ENCODE results near the gene PPM1G. TPM values are rescaled to one million over a fixed set of nuclear protein-coding genes. Genes with fewer than 3 reads are reported as not detected.

The PPM1G gene
- total RNA-seq, 3 donors from 2014 or later (not counting 1 experiment from before 2014, with no cell fraction given) = 63.9 to 73.8 (median 69.5) TPM

DNA sequence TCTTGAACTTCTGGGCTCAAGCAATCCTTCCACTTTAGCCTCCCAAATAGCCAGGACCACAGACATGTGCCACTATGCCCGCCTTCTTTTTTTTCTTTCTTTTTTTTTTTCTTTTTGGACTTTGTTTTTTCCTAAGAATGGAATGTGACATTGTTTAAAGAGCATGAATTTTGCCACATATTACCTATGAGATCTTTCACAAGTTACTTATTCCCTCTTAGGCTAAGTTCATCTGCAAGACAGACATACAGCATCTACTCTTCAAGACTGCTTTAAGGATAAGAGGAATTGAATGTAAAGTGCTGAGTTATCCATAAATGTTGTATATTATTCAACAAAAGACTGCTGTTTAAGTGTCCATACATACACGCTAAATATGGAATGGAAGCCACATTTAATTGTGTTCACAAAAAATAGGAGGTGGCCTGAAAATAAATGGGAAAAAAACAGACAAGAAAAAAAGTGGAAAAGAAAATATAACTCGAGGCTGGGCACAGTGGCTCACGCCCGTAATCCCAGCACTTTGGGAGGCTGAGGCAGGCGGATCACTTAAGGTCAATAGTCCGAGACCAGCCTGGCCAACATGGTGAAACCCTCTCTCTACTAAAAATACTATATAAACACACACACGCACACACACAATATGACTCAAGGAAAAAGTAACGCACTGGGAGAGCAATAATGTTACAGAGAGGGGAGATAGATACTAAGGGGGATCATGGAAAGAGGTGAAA, 3.2 kb upstream of the PPM1G start:
- Histone ChIP-seq H3K27ac (ENCODE audit: low read length) (no peak overlapping the region), H3K4me3 (ENCODE audit: low read length) (no peak overlapping the region), H3K4me1 (ENCODE audit: control insufficient read depth, insufficient read depth, low read length) (peaks cover 22% of the 10 kb centered on the region), H3K9me3 (ENCODE audit: control insufficient read depth, insufficient read depth, low read length) (no peaks in the 10 kb centered on the region), H3K36me3 (ENCODE audit: control insufficient read depth, insufficient read depth, low read length) (no peaks in the 10 kb centered on the region), H3K27me3 (ENCODE audit: control insufficient read depth, insufficient read depth, low read length) (no peaks in the 10 kb centered on the region)
- intact Hi-C loops (cut with micrococcal nuclease) = no loop called here
- no peak overlapping the region for H3K27ac Mint-ChIP-seq
- peaks cover 10 to 13% of the 10 kb centered on the region in 2 donors for H3K27me3 Mint-ChIP-seq (ENCODE audit: low read depth in 2 of 2)
- peak overlapping the region; percentile 26 for H3K4me3 Mint-ChIP-seq
- no peak for DNase-seq
- TF ChIP-seq CTCF (IDR thresholded peaks at IDR 0.05) = no peak
- H3K9me3 Mint-ChIP-seq = no peaks in the 10 kb centered on the region
- H3K4me1 Mint-ChIP-seq = peaks cover 16 to 25% of the 10 kb centered on the region in 2 donors
- H3K36me3 Mint-ChIP-seq = no peaks in the 10 kb centered on the region
- WGBS (ENCODE audit: insufficient coverage) = 91% methylated on average over 6 of the region's 9 CpGs
- ATAC-seq = no peak

GRCh38 chr2:27408601-27409320, 630 bp downstream of the PPM1G start:
- peak overlapping the region; percentile 91 for H3K4me3 ChIP-seq (ENCODE audit: low read length)
- ATAC-seq = peak; percentile 6 to 20 (median 7)

DNA sequence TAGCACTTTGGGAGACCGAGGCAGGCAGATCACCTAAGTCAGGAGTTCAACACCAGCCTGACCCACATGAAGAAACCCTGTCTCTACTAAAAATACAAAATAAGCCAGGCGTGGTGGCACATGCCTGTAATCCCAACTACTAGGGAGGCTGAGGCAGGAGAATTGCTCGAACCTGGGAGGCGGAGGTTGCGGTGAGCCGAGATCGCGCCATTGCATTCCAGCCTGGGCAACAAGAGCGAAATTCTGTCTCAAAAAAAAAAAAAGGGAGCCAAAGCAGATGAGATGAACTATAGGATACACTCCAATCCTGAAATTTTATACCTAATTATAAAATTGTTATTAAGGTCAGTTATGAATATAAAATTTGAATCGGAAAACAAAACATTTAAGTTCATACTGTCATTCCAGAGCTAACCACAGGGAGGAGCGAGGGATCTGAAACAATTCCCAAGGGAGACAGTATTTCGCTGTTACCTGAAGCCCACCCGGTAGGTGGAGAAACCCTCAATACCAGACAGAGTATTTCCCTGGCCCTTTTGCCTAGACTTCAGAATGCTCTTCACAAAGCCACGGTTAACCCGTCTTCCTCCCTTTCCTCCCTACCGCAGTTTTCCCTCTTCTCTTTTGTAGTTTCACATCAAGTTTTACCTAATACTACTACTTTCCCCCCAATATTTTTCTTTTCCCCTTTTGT, 1.4 kb downstream of the PPM1G start:
- Histone ChIP-seq H3K4me3 (ENCODE audit: low read length) (no peak overlapping the region), H3K9me3 (ENCODE audit: control insufficient read depth, insufficient read depth, low read length) (no peaks in the 10 kb centered on the region), H3K27ac (ENCODE audit: low read length) (no peak overlapping the region), H3K36me3 (ENCODE audit: control insufficient read depth, insufficient read depth, low read length) (no peaks in the 10 kb centered on the region), H3K27me3 (ENCODE audit: control insufficient read depth, insufficient read depth, low read length) (no peaks in the 10 kb centered on the region), H3K4me1 (ENCODE audit: control insufficient read depth, insufficient read depth, low read length) (peaks cover 27% of the 10 kb centered on the region)
- Mint-ChIP-seq H3K27me3 (ENCODE audit: low read depth in 2 of 2) (peaks cover 9 to 12% of the 10 kb centered on the region in 2 donors), H3K4me3 (peak overlapping the region; percentile 90), H3K27ac (peak overlapping the region; percentile 92 to 93), H3K4me1 (peaks cover 30 to 38% of the 10 kb centered on the region in 2 donors), H3K9me3 (no peaks in the 10 kb centered on the region), H3K36me3 (no peaks in the 10 kb centered on the region)
- ATAC-seq (no peak), DNase-seq (peak in 1 of 2 donors; percentile 24)
- WGBS (ENCODE audit: insufficient coverage) = 58% methylated on average over 15 of the region's 16 CpGs
- intact Hi-C loops (cut with micrococcal nuclease) = loop anchor here (2.0 kb wide), 1 partner anchor 81 kb away; the partner anchor contains the start of gene IFT172
- no peak for TF ChIP-seq CTCF (IDR thresholded peaks at IDR 0.05)

More at GRCh38 chr2:27408601-27409320, 630 bp downstream of the PPM1G start:
- no peaks in the 10 kb centered on the region for H3K9me3 Mint-ChIP-seq
- no peaks in the 10 kb centered on the region for H3K9me3 ChIP-seq (ENCODE audit: control insufficient read depth, insufficient read depth, low read length)
- no peaks in the 10 kb centered on the region for H3K36me3 Mint-ChIP-seq
- peaks cover 30 to 38% of the 10 kb centered on the region in 2 donors for H3K4me1 Mint-ChIP-seq
- H3K4me1 ChIP-seq (ENCODE audit: control insufficient read depth, insufficient read depth, low read length) = peaks cover 27% of the 10 kb centered on the region
- under 1% methylated on average over 32 of the region's 33 CpGs for WGBS (ENCODE audit: insufficient coverage)
- peak in 1 of 2 donors; percentile 38 for DNase-seq
- peaks cover 10 to 13% of the 10 kb centered on the region in 2 donors for H3K27me3 Mint-ChIP-seq (ENCODE audit: low read depth in 2 of 2)
- peak overlapping the region; percentile 92 to 93 for H3K27ac Mint-ChIP-seq
- H3K36me3 ChIP-seq (ENCODE audit: control insufficient read depth, insufficient read depth, low read length) = no peaks in the 10 kb centered on the region
- intact Hi-C loops (cut with micrococcal nuclease) = loop anchor here (1.0 to 2.0 kb wide), 4 partner anchors 17 to 80 kb away; partner anchors contain the start of genes EIF2B4, IFT172, NRBP1 and SNX17
- H3K27ac ChIP-seq (ENCODE audit: low read length) = peak overlapping the region; percentile 79
- H3K27me3 ChIP-seq (ENCODE audit: control insufficient read depth, insufficient read depth, low read length) = no peaks in the 10 kb centered on the region
- no peak for TF ChIP-seq CTCF (IDR thresholded peaks at IDR 0.05)
- H3K4me3 Mint-ChIP-seq = peak overlapping the region; percentile 90
